Measurements from ENCODE around the gene NSG1. TPM values are rescaled to one million over a fixed set of nuclear protein-coding genes. Genes with fewer than 3 reads are reported as not detected.

NSG1 gene
- total and polyA plus RNA-seq, 4 donors: 0.39 to 22.4 (median 1.6) TPM

DNA sequence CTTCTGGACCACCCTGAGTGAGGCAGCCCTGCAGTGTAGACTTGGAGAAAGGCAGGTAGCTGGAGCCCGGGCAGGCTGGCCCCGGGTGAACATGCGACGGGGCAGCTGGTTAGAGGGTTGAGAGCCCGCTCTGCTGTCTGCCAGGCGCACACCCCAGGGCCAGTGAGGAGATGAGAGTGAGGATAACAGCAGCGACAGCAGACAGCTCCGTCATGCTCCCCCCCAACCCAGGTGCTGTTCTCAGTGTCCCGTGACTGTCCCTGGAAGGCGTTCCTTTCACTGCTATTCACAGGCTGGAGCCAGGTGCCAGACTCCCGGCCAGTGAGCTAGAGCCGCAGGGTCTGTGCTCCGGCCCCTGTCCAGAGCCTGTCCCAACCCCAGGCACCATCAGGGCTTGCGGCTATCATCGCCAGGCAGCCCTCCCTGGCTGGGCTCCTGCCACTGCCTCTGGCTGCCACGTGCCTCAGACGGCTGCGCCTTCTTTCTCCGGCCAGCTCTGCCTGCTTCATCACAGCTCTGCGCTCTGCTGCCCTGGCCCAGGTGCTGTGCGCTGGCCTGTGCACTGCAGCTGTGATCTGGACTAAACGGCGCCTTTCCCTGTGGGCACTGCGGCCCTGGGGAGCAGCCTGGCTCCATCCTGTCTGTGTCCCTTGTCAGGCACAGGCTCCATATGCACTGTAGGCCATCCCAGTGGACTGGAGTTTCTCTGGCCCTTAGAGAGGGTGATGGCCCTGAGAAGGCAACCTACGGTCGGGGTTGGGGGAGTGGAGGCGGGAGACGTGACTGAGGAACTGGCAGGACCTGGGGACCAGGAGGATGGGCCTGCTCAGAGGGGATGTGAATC, 19.8 kb downstream of the NSG1 start:
- H3K9me3 ChIP-seq (ENCODE audit: control insufficient read depth in 4 of 4, insufficient read depth in 3 of 4, low read length in 3 of 4): no peaks in the 10 kb centered on the region
- H3K4me3 ChIP-seq: no peak overlapping the region
- H3K27ac ChIP-seq (ENCODE audit: low read depth in 1 of 2, low read length in 1 of 2): no peak overlapping the region
- TF ChIP-seq CTCF (IDR thresholded peaks at IDR 0.05; ENCODE audit: control extremely low read depth, extremely low read depth): no peak
- no peak overlapping the region for H3K9ac ChIP-seq (ENCODE audit: insufficient read depth in 1 of 2, low read length in 2 of 2)
- WGBS, 2 donors: 88% methylated on average over 26 to 28 of the region's 28 CpGs
- DNase-seq: no peak
- H3K36me3 ChIP-seq (ENCODE audit: control insufficient read depth in 4 of 4, insufficient read depth in 4 of 4, low read length in 4 of 4): no peaks in the 10 kb centered on the region
- ATAC-seq (ENCODE audit: insufficient read depth, low FRiP score): no peak
- H3K27me3 ChIP-seq (ENCODE audit: control insufficient read depth in 3 of 3, insufficient read depth in 3 of 3, low read length in 2 of 3): no peaks in the 10 kb centered on the region
- H3K4me1 ChIP-seq (ENCODE audit: control insufficient read depth in 5 of 5, insufficient read depth in 5 of 5, low read length in 5 of 5): no peaks in the 10 kb centered on the region

GRCh38 chr4:4407299-4408131, 20.6 kb downstream of the NSG1 start:
- Histone ChIP-seq H3K9me3 (ENCODE audit: control insufficient read depth in 4 of 4, insufficient read depth in 3 of 4, low read length in 3 of 4) (no peaks in the 10 kb centered on the region), H3K4me3 (no peak overlapping the region), H3K27me3 (ENCODE audit: control insufficient read depth in 3 of 3, insufficient read depth in 3 of 3, low read length in 2 of 3) (no peaks in the 10 kb centered on the region), H3K36me3 (ENCODE audit: control insufficient read depth in 4 of 4, insufficient read depth in 4 of 4, low read length in 4 of 4) (no peaks in the 10 kb centered on the region), H3K4me1 (ENCODE audit: control insufficient read depth in 5 of 5, insufficient read depth in 5 of 5, low read length in 5 of 5) (no peaks in the 10 kb centered on the region), H3K27ac (ENCODE audit: low read depth in 1 of 2, low read length in 1 of 2) (no peak overlapping the region), H3K9ac (ENCODE audit: insufficient read depth in 1 of 2, low read length in 2 of 2) (no peak overlapping the region)
- WGBS, 2 donors: 83 to 84% methylated on average over 19 of the region's 19 CpGs
- no peak for DNase-seq
- no peak for ATAC-seq (ENCODE audit: insufficient read depth, low FRiP score)
- no peak for TF ChIP-seq CTCF (IDR thresholded peaks at IDR 0.05; ENCODE audit: control extremely low read depth, extremely low read depth)

GRCh38 chr4:4408132-4408523, 21.2 kb downstream of the NSG1 start:
- no peak overlapping the region for H3K27ac ChIP-seq (ENCODE audit: low read depth in 1 of 2, low read length in 1 of 2)
- H3K4me3 ChIP-seq: no peak overlapping the region
- DNase-seq (no peak), ATAC-seq (ENCODE audit: insufficient read depth, low FRiP score) (no peak)
- no peak overlapping the region for H3K9ac ChIP-seq (ENCODE audit: insufficient read depth in 1 of 2, low read length in 2 of 2)
- H3K4me1 ChIP-seq (ENCODE audit: control insufficient read depth in 5 of 5, insufficient read depth in 5 of 5, low read length in 5 of 5): no peaks in the 10 kb centered on the region
- H3K36me3 ChIP-seq (ENCODE audit: control insufficient read depth in 4 of 4, insufficient read depth in 4 of 4, low read length in 4 of 4): no peaks in the 10 kb centered on the region
- H3K27me3 ChIP-seq (ENCODE audit: control insufficient read depth in 3 of 3, insufficient read depth in 3 of 3, low read length in 2 of 3): no peaks in the 10 kb centered on the region
- H3K9me3 ChIP-seq (ENCODE audit: control insufficient read depth in 4 of 4, insufficient read depth in 3 of 4, low read length in 3 of 4): no peaks in the 10 kb centered on the region
- no peak for TF ChIP-seq CTCF (IDR thresholded peaks at IDR 0.05; ENCODE audit: control extremely low read depth, extremely low read depth)
- 72 to 81% methylated on average over 13 of the region's 13 CpGs for WGBS, 2 donors

Measured in lung (tissue), 12 donors.